AG04450 (cell line): ENCODE results near the gene MUC5B. TPM values are rescaled to one million over a fixed set of nuclear protein-coding genes. Genes with fewer than 3 reads are reported as not detected.

Source experiments
- CTCF ChIA-PET: fragments of 300-600, 350-600 bp; formaldehyde crosslinking; extraction: SDS; loops from one replicate; lab custom pipeline; 2022; ENCODE audit warnings: antibody characterized with exemption, inconsistent platforms; lab: Charles Lee
- POLR2A ChIA-PET: fragments of 350-600 bp; formaldehyde crosslinking; extraction: SDS; loops from one replicate; lab custom pipeline; 2021; ENCODE audit warnings: antibody characterized with exemption, inconsistent platforms; lab: Yijun Ruan, JAX
- DNase-seq: peaks from one replicate; pipeline ENCODE4 v3.0.0-alpha.2; 2011; ENCODE audit warnings: low read depth, low spot score
- H3K27ac ChIP-seq: one replicate; pipeline ENCODE4 v1.5.1; 2012; ENCODE audit warnings: low read depth, low read length, control low read depth
- H3K27me3 ChIP-seq: one replicate; pipeline ENCODE4 v1.6.0; 2012; ENCODE audit warnings: low read length; ENCODE audit not compliant: control insufficient read depth, insufficient read depth
- H3K4me3 ChIP-seq: 2 replicates; pipeline ENCODE4 v1.5.1; 2011; ENCODE audit warnings: mild to moderate bottlenecking, low read depth, low read length, control low read depth
- H3K9me3 ChIP-seq: 2 replicates; pipeline ENCODE4 v1.5.1; 2012; ENCODE audit warnings: low read length; ENCODE audit not compliant: control insufficient read depth, insufficient read depth
- polyA plus RNA-seq: library from polyadenylated mRNA; depleted of rRNA; stranded (reverse); fragments of >200 nt; gene quantifications from 2 replicates; pipeline ENCODE4 v1.2.3, GENCODE V29; 2011
- TF ChIP-seq, protein P1 (sequence below): IDR thresholded peaks from 2 replicates; pipeline ENCODE4 v1.5.1; 2011; ENCODE audit warnings: low read depth, low read length, control low read depth, inconsistent platforms

Gene MUC5B
- polyA plus RNA-seq, 1 experiment: not detected

DNA sequence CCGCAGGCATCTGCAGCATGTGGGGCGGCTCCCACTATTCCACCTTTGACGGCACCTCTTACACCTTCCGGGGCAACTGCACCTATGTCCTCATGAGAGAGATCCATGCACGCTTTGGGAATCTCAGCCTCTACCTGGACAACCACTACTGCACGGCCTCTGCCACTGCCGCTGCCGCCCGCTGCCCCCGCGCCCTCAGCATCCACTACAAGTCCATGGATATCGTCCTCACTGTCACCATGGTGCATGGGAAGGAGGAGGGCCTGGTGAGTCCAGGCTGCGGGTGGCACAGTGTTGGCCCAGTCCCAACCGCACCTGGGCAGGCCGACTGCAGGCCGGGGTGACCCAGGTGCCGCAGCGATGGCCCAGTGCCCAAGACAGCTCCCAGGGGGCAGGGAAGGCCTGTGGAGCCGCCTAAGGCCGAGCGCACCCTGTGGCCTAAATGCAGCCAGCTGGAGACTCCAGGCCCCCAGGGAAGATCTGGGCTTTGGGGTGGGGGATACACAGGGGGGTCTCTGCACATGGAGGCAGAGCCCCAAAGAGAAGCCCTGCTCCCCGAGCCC, 31.3 kb downstream of the MUC5B start:
- POLR2A ChIA-PET: no interaction called here
- H3K27me3 ChIP-seq: no peaks in the 10 kb centered on the region
- DNase-seq: no peak
- TF ChIP-seq, protein P1, sequence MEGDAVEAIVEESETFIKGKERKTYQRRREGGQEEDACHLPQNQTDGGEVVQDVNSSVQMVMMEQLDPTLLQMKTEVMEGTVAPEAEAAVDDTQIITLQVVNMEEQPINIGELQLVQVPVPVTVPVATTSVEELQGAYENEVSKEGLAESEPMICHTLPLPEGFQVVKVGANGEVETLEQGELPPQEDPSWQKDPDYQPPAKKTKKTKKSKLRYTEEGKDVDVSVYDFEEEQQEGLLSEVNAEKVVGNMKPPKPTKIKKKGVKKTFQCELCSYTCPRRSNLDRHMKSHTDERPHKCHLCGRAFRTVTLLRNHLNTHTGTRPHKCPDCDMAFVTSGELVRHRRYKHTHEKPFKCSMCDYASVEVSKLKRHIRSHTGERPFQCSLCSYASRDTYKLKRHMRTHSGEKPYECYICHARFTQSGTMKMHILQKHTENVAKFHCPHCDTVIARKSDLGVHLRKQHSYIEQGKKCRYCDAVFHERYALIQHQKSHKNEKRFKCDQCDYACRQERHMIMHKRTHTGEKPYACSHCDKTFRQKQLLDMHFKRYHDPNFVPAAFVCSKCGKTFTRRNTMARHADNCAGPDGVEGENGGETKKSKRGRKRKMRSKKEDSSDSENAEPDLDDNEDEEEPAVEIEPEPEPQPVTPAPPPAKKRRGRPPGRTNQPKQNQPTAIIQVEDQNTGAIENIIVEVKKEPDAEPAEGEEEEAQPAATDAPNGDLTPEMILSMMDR: no peak
- no peak overlapping the region for H3K27ac ChIP-seq
- H3K9me3 ChIP-seq: peaks cover 88% of the 10 kb centered on the region
- CTCF ChIA-PET: no interaction called here
- no peak overlapping the region for H3K4me3 ChIP-seq

DNA sequence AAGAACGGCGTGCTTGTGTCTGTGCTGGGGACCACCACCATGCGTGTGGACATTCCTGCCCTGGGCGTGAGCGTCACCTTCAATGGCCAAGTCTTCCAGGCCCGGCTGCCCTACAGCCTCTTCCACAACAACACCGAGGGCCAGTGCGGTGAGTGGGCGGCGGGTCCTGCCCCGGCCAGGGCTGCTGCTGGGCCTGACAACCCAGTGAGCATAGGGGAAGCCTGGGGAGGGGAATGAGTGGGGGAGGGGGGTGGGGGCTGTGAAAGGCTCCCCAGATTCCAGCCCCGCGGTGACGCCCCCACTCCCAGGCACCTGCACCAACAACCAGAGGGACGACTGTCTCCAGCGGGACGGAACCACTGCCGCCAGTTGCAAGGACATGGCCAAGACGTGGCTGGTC, 31.9 kb downstream of the MUC5B start:
- CTCF ChIA-PET: no interaction called here
- no peak for DNase-seq
- POLR2A ChIA-PET: no interaction called here

GRCh38 chr11:1255151-1255550, 32.3 kb downstream of the MUC5B start:
- H3K9me3 ChIP-seq: peaks cover 83% of the 10 kb centered on the region
- CTCF ChIA-PET: no interaction called here
- H3K4me3 ChIP-seq: no peak overlapping the region
- H3K27ac ChIP-seq: no peak overlapping the region
- TF ChIP-seq, protein P1: no peak
- POLR2A ChIA-PET: no interaction called here
- no peaks in the 10 kb centered on the region for H3K27me3 ChIP-seq
- DNase-seq: no peak

More for the DNA sequence above, 31.9 kb downstream of the MUC5B start:
- Histone ChIP-seq H3K27me3 (no peaks in the 10 kb centered on the region), H3K9me3 (peaks cover 86% of the 10 kb centered on the region), H3K4me3 (no peak overlapping the region), H3K27ac (no peak overlapping the region)
- TF ChIP-seq, protein P1: no peak

- TF ChIP-seq, protein P1: no peak
- Histone ChIP-seq H3K27me3 (no peaks in the 10 kb centered on the region), H3K27ac (no peak overlapping the region), H3K4me3 (no peak overlapping the region), H3K9me3 (peaks cover 76% of the 10 kb centered on the region)
- POLR2A ChIA-PET: no interaction called here
- no peak for DNase-seq
- CTCF ChIA-PET: no interaction called here
Observed at GRCh38 chr11:1256257-1257045, 33.6 kb downstream of the MUC5B start.

GRCh38 chr11:1257366-1257765, 34.5 kb downstream of the MUC5B start:
- H3K27me3 ChIP-seq: no peaks in the 10 kb centered on the region
- TF ChIP-seq, protein P1: no peak
- peaks cover 67% of the 10 kb centered on the region for H3K9me3 ChIP-seq
- H3K4me3 ChIP-seq: no peak overlapping the region
- DNase-seq: no peak
- ChIA-PET POLR2A (no interaction called here), CTCF (no interaction called here)
- no peak overlapping the region for H3K27ac ChIP-seq
